Cardiac muscle cell (in vitro differentiated cells and primary cell): ENCODE measurements around the gene PAFAH1B1. TPM values are rescaled to one million over a fixed set of nuclear protein-coding genes. Genes with fewer than 3 reads are reported as not detected.

ENCODE experiments used
- DNase-seq, 2 donors: peaks; one replicate each; pipeline versions ENCODE4 v3.0.0 to v3.0.0-alpha.2; 2010 to 2017; ENCODE audit warnings: low read depth in 1 of 2, low spot score in 1 of 2
- H3K27ac ChIP-seq: fragments of 200-600 bp; sonication (generic); 2 replicates; pipeline ENCODE4 v1.5.1; 2016
- H3K27me3 ChIP-seq: fragments of 200-600 bp; sonication (generic); 2 replicates; pipeline ENCODE4 v1.6.0; 2016; ENCODE audit warnings: control low read depth
- H3K36me3 ChIP-seq: fragments of 200-600 bp; sonication (generic); 2 replicates; pipeline ENCODE4 v1.5.1; 2016; ENCODE audit warnings: control low read depth
- H3K4me1 ChIP-seq: fragments of 200-600 bp; sonication (generic); 2 replicates; pipeline ENCODE4 v1.8.1; 2017; ENCODE audit warnings: low read depth, mild to moderate bottlenecking, mixed run types
- H3K4me3 ChIP-seq: fragments of 200-600 bp; sonication (generic); 2 replicates; pipeline ENCODE4 v1.5.1; 2016; ENCODE audit warnings: mild to moderate bottlenecking
- H3K9me3 ChIP-seq: fragments of 200-600 bp; sonication (generic); 2 replicates; pipeline ENCODE4 v1.5.1; 2017; ENCODE audit warnings: low read depth, mild to moderate bottlenecking, control low read depth
- CTCF ChIP-seq: IDR thresholded peaks from 2 replicates; pipeline ENCODE4 v1.5.1; 2012; ENCODE audit warnings: low read depth, mild to moderate bottlenecking, low read length
- polyA plus RNA-seq: library from polyadenylated mRNA; unstranded; fragments of >200 nt; fragmentation: Nextera tagmentation; extraction: Ambion mirVana; gene quantifications from 2 replicates; pipeline ENCODE4 v1.2.1, GENCODE V29; 2016
- total RNA-seq: library from RNA; depleted of rRNA; stranded (reverse); fragments of >200 nt; gene quantifications from 2 replicates; pipeline ENCODE4 v1.2.3, GENCODE V29; 2016

PAFAH1B1 gene
- total and polyA plus RNA-seq, 2 experiments from 2014 or later = 49.3 to 79.3 TPM

GRCh38 chr17:2610195-2611175, 17.0 kb downstream of the PAFAH1B1 start:
- Histone ChIP-seq H3K36me3 (no peaks in the 10 kb centered on the region), H3K27me3 (no peaks in the 10 kb centered on the region), H3K27ac (peak overlapping the region; percentile 24), H3K4me3 (no peak overlapping the region), H3K4me1 (no peaks in the 10 kb centered on the region), H3K9me3 (no peaks in the 10 kb centered on the region)
- no peak for DNase-seq
- no peak for TF ChIP-seq CTCF

DNA sequence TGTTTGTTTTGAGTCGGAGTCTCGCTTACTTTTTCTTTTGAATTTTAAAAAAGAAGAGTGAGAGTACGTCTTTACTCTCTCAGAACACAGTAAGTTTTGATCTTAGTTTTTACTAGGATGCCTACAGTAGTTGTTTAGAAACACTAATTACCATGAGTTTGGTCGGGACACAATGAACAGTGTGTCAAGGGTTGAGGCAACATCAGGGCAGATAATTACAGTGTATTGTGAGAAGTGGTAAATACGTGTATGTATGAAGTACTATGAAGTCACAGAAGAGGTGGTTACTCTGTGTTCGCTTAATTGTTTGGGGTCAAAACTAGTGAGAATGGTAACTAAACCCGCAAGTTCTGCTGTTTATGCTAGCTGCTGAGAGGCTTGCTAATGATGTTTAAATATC, 18.2 kb downstream of the PAFAH1B1 start:
- no peak overlapping the region for H3K27ac ChIP-seq

DNA sequence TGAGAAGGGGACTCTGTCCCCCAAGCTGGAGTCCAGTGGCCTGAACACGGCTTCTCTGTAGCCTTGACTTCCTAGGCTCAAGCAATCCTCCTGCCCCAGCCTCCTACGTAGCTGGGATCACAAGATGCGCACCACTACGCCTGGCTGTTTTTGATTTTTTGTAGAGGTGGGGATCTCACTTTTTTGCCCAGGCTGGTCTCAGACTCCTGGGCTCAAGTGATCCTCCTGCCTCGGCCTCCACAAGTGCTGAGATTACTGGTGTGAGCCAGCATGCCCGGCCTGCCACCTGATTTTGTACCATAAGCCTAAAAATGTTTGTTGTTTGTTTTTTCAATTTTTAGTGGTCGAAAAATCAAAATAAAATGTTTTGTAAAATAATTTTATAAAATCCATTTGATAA, 19.2 kb downstream of the PAFAH1B1 start:
- TF ChIP-seq CTCF = no peak
- Histone ChIP-seq H3K36me3 (no peaks in the 10 kb centered on the region), H3K4me3 (no peak overlapping the region)

More for the DNA sequence above, 18.2 kb downstream of the PAFAH1B1 start:
- TF ChIP-seq CTCF = no peak
- H3K9me3 ChIP-seq = no peaks in the 10 kb centered on the region
- DNase-seq = no peak
- H3K36me3 ChIP-seq = no peaks in the 10 kb centered on the region
- no peaks in the 10 kb centered on the region for H3K27me3 ChIP-seq
- H3K4me1 ChIP-seq = no peaks in the 10 kb centered on the region
- no peak overlapping the region for H3K4me3 ChIP-seq

GRCh38 chr17:2613089-2613808, 19.8 kb downstream of the PAFAH1B1 start:
- Histone ChIP-seq H3K4me3 (no peak overlapping the region), H3K36me3 (no peaks in the 10 kb centered on the region), H3K9me3 (no peaks in the 10 kb centered on the region), H3K27ac (no peak overlapping the region), H3K27me3 (no peaks in the 10 kb centered on the region), H3K4me1 (no peaks in the 10 kb centered on the region)
- no peak for TF ChIP-seq CTCF
- no peak for DNase-seq

More for the DNA sequence above, 19.2 kb downstream of the PAFAH1B1 start:
- Histone ChIP-seq H3K4me1 (no peaks in the 10 kb centered on the region), H3K27ac (no peak overlapping the region), H3K27me3 (no peaks in the 10 kb centered on the region), H3K9me3 (no peaks in the 10 kb centered on the region)
- DNase-seq = no peak

GRCh38 chr17:2615882-2616281, 22.4 kb downstream of the PAFAH1B1 start:
- H3K4me3 ChIP-seq = no peak overlapping the region
- H3K9me3 ChIP-seq = no peaks in the 10 kb centered on the region
- H3K27ac ChIP-seq = no peak overlapping the region
- H3K36me3 ChIP-seq = no peaks in the 10 kb centered on the region
- H3K4me1 ChIP-seq = no peaks in the 10 kb centered on the region
- no peaks in the 10 kb centered on the region for H3K27me3 ChIP-seq
- no peak for TF ChIP-seq CTCF
- DNase-seq = no peak
